A549 (cell line): ENCODE measurements around the gene UBE2E1.

Experiments used
- CHD2 ChIP-seq: fragments of 150-350 bp; IDR thresholded peaks from 2 replicates; pipeline ENCODE4 v1.6.1; 2014; ENCODE audit warnings: low read length; ENCODE audit not compliant: partially characterized antibody
- CTCF ChIP-seq: fragments of >200 bp; sonication (Bioruptor Twin); formaldehyde crosslinking; IDR thresholded peaks from 3 replicates; pipeline ENCODE4 v1.5.1; 2016
- USF2 ChIP-seq: fragments of 450-650 bp; IDR thresholded peaks from 2 replicates; pipeline ENCODE4 v1.6.1; 2014; ENCODE audit warnings: antibody characterized with exemption

- TF ChIP-seq USF2 (no peak), CHD2 (no peak), CTCF (no peak)
These were observed 50.5 kb downstream of the UBE2E1 start for GRCh38 chr3:23856286-23856685.
